H1 (cell line): ENCODE data around the gene MLKL. TPM values are rescaled to one million over a fixed set of nuclear protein-coding genes. Genes with fewer than 3 reads are reported as not detected.
A peak's percentile ranks its signal among the peaks of the same experiment; 100 is the strongest.

Experiments used
- CTCF ChIA-PET: fragments of 300-600 bp; sonication (Branson Sonifier 250); formaldehyde crosslinking; loops from one replicate; lab custom pipeline; 2021; ENCODE audit not compliant: partially characterized antibody; lab: Charles Lee
- POLR2A ChIA-PET: fragments of 300-600 bp; sonication (Branson Sonifier 250); formaldehyde crosslinking; loops from one replicate; lab custom pipeline; 2021; ENCODE audit warnings: inconsistent platforms; ENCODE audit not compliant: partially characterized antibody; lab: Charles Lee
- DNase-seq, 2 experiments: peaks; one replicate each; pipeline versions ENCODE4 v3.0.0 to v3.0.0-alpha.2; 2010 to 2022; ENCODE audit warnings: low spot score in 2 of 2, low read depth in 1 of 2, mixed read lengths in 1 of 2
- FAIRE-seq: peaks from 2 replicates; lab custom pipeline; 2011; peaks lifted over from hg19 to GRCh38; lab: Jason Lieb, UNC
- H2AFZ ChIP-seq: 2 replicates; pipeline ENCODE4 v1.8.1; 2012; ENCODE audit warnings: low read length, inconsistent platforms
- H2AK5ac ChIP-seq: 2 replicates; pipeline ENCODE4 v1.6.1; 2013; ENCODE audit warnings: low read depth, low read length
- H2BK120ac ChIP-seq: replicated peaks from 2 replicates; pipeline ENCODE3; 2013; ENCODE audit warnings: low read depth, low read length, inconsistent platforms
- H2BK12ac ChIP-seq: 2 replicates; pipeline ENCODE4 v1.6.1; 2013; ENCODE audit warnings: low read depth, low read length
- H2BK15ac ChIP-seq: 2 replicates; pipeline ENCODE4 v1.6.1; 2013; ENCODE audit warnings: low read length
- H2BK20ac ChIP-seq: 2 replicates; pipeline ENCODE4 v1.6.1; 2013; ENCODE audit warnings: low read length
- H2BK5ac ChIP-seq: 2 replicates; pipeline ENCODE4 v1.6.1; 2013; ENCODE audit warnings: low read depth, low read length
- H3K14ac ChIP-seq: 2 replicates; pipeline ENCODE4 v1.6.1; 2013; ENCODE audit warnings: inconsistent platforms; ENCODE audit not compliant: insufficient read length
- H3K18ac ChIP-seq: 2 replicates; pipeline ENCODE4 v1.6.1; 2013; ENCODE audit warnings: low read length; ENCODE audit errors: extremely low read depth
- H3K23ac ChIP-seq: 2 replicates; pipeline ENCODE4 v1.6.1; 2013; ENCODE audit warnings: inconsistent platforms; ENCODE audit not compliant: insufficient read length
- H3K23me2 ChIP-seq: 2 replicates; pipeline ENCODE4 v1.6.1; 2013; ENCODE audit warnings: low read depth, low read length
- H3K27ac ChIP-seq: 2 replicates; pipeline ENCODE4 v1.6.1; 2011; ENCODE audit warnings: low read depth, low read length, inconsistent platforms
- H3K27me3 ChIP-seq, 4 experiments: replicated peaks in 1 of 4; 1 replicate in 1 of 4; 2 replicates in 3 of 4; pipeline versions ENCODE4 v1.6.1 to v1.8.1; 2011 to 2013; ENCODE audit warnings: low read length in 3 of 4, mild to moderate bottlenecking in 3 of 4, inconsistent platforms in 2 of 4, mixed read lengths in 2 of 4, moderate library complexity in 1 of 4; ENCODE audit not compliant: control insufficient read depth in 3 of 4, insufficient read depth in 3 of 4; ENCODE audit errors: extremely low read depth in 1 of 4
- H3K36me3 ChIP-seq, 4 experiments: 2 replicates each; pipeline versions ENCODE4 v1.6.1 to v1.8.1; 2011 to 2013; ENCODE audit warnings: mild to moderate bottlenecking in 4 of 4, low read length in 3 of 4, moderate library complexity in 2 of 4, control low read depth in 1 of 4, inconsistent platforms in 1 of 4; ENCODE audit not compliant: insufficient read depth in 4 of 4, control insufficient read depth in 2 of 4
- H3K4ac ChIP-seq: replicated peaks from 2 replicates; pipeline ENCODE3; 2013; ENCODE audit warnings: low read length, low read depth, mixed read lengths, inconsistent platforms; ENCODE audit not compliant: insufficient read length
- H3K4me1 ChIP-seq, 4 experiments: replicated peaks in 1 of 4; 1 replicate in 1 of 4; 2 replicates in 3 of 4; pipeline versions ENCODE4 v1.6.1 to v1.8.1; 2011 to 2013; ENCODE audit warnings: low read length in 3 of 4, inconsistent platforms in 2 of 4, mixed read lengths in 1 of 4; ENCODE audit not compliant: insufficient read depth in 4 of 4, control insufficient read depth in 3 of 4
- H3K4me2 ChIP-seq, 2 experiments: 2 replicates each; pipeline versions ENCODE4 v1.6.1 to v1.8.1; 2011 to 2013; ENCODE audit warnings: low read depth in 2 of 2, low read length in 2 of 2, control low read depth in 1 of 2, inconsistent platforms in 1 of 2, mild to moderate bottlenecking in 1 of 2; ENCODE audit not compliant: insufficient read depth in 1 of 2
- H3K4me3 ChIP-seq, 4 experiments: fragments of 200-600, 300-600 bp in 1 of 4; sonication (generic), shearing (Covaris generic), sonication (Bioruptor Twin) in 1 of 4; 2 replicates each; pipeline versions ENCODE4 v1.5.1 to v1.8.1; 2011 to 2016; ENCODE audit warnings: low read length in 4 of 4, low read depth in 3 of 4, control low read depth in 2 of 4, inconsistent platforms in 2 of 4, mild to moderate bottlenecking in 2 of 4, mixed read lengths in 1 of 4, moderate library complexity in 1 of 4; ENCODE audit not compliant: insufficient read depth in 2 of 4; ENCODE audit errors: extremely low read depth in 1 of 4
- H3K56ac ChIP-seq: replicated peaks from 2 replicates; pipeline ENCODE3; 2013; ENCODE audit warnings: low read depth, mild to moderate bottlenecking, mixed read lengths, low read length, inconsistent platforms; ENCODE audit not compliant: insufficient read length
- H3K79me1 ChIP-seq: 2 replicates; pipeline ENCODE4 v1.6.1; 2013; ENCODE audit warnings: low read depth, low read length, control low read depth
- H3K79me2 ChIP-seq, 2 experiments: 2 replicates each; pipeline versions ENCODE4 v1.6.1 to v1.8.1; 2012 to 2013; ENCODE audit warnings: low read length in 2 of 2, mild to moderate bottlenecking in 2 of 2, inconsistent platforms in 1 of 2; ENCODE audit not compliant: insufficient read depth in 2 of 2, control insufficient read depth in 1 of 2
- H3K9ac ChIP-seq, 4 experiments: replicated peaks in 1 of 4; 1 replicate in 1 of 4; 2 replicates in 3 of 4; pipeline versions ENCODE4 v1.6.1 to v1.8.1; 2011 to 2013; ENCODE audit warnings: low read depth in 3 of 4, low read length in 3 of 4, control low read depth in 2 of 4, mild to moderate bottlenecking in 2 of 4, moderate library complexity in 2 of 4, inconsistent platforms in 1 of 4; ENCODE audit errors: extremely low read depth in 1 of 4
- H3K9me3 ChIP-seq, 2 experiments: 2 replicates each; pipeline versions ENCODE4 v1.6.1 to v1.8.1; 2012 to 2013; ENCODE audit warnings: mild to moderate bottlenecking in 2 of 2, moderate library complexity in 2 of 2, control low read depth in 1 of 2, inconsistent platforms in 1 of 2, low read depth in 1 of 2, low read length in 1 of 2, mixed read lengths in 1 of 2; ENCODE audit not compliant: insufficient read depth in 2 of 2
- H4K20me1 ChIP-seq, 2 experiments: replicated peaks in 1 of 2; 2 replicates each; pipeline versions ENCODE3 to v1.8.1; 2011 to 2013; ENCODE audit warnings: inconsistent platforms in 2 of 2, low read length in 2 of 2, mild to moderate bottlenecking in 1 of 2; ENCODE audit not compliant: insufficient read depth in 2 of 2, control insufficient read depth in 1 of 2
- H4K5ac ChIP-seq: 2 replicates; pipeline ENCODE4 v1.6.1; 2013; ENCODE audit warnings: low read length, low read depth, mixed read lengths, inconsistent platforms; ENCODE audit not compliant: insufficient read length
- H4K8ac ChIP-seq: 2 replicates; pipeline ENCODE4 v1.8.0; 2013; ENCODE audit warnings: mild to moderate bottlenecking, moderate library complexity, low read length, inconsistent platforms; ENCODE audit not compliant: insufficient read depth; ENCODE audit errors: extremely low read depth
- H4K91ac ChIP-seq: replicated peaks from 2 replicates; pipeline ENCODE3; 2013; ENCODE audit warnings: low read length, mixed read lengths, inconsistent platforms; ENCODE audit not compliant: insufficient read length
- MAX ChIP-seq: IDR thresholded peaks from 2 replicates; pipeline ENCODE4 v1.6.1; 2012; ENCODE audit warnings: inconsistent platforms
- POU5F1 ChIP-seq: IDR thresholded peaks from 2 replicates; pipeline ENCODE4 v1.6.1; 2011; ENCODE audit warnings: low read depth, mild to moderate bottlenecking, low read length, moderate library complexity
- WGBS, 2 experiments: shearing (Covaris generic) in 1 of 2; methylation state at CpG; one replicate each; pipeline versions ENCODE4 v1.1.6 to v1.1.7; 2013 to 2015; ENCODE audit warnings: low lambda C conversion rate in 2 of 2, mixed read lengths in 2 of 2, inconsistent platforms in 1 of 2, low coverage in 1 of 2, missing lambda C conversion rate in 1 of 2; ENCODE audit not compliant: insufficient replicate concordance in 2 of 2, insufficient coverage in 1 of 2, insufficient read length in 1 of 2; ENCODE audit errors: extremely low coverage in 1 of 2, missing lambda C conversion rate in 1 of 2; 5-methylcytosine and 5-hydroxymethylcytosine counted together
- polyA plus RNA-seq, 7 experiments: library from polyadenylated mRNA; depleted of rRNA in 3 of 7; stranded (reverse) in 5 of 7; unstranded in 2 of 7; fragments of >200 nt in 5 of 7; fragments of 200-250 nt in 2 of 7; gene quantifications; 1 replicate in 5 of 7; 2 replicates in 1 of 7; 4 replicates in 1 of 7; pipeline versions ENCODE4 v1.2.1 to v1.2.3, GENCODE V29; 2011 to 2013; ENCODE audit warnings: missing spikeins in 2 of 7, mixed read lengths in 2 of 7
- total RNA-seq: library from RNA; stranded (reverse); fragmentation: NEBNext Ultra II Directional; extraction: Animal tissue kit (Norgen Biotek cat#: 25700); gene quantifications from 2 replicates; pipeline ENCODE4 v1.2.1, GENCODE V29; 2021

The MLKL gene
- total and polyA plus RNA-seq, 2 of the 8 experiments (the other 6 are each of a cell fraction or from before 2014, with no cell fraction given), result 1.6 to 2.1 TPM

- no peaks in the 10 kb centered on the region for H4K20me1 ChIP-seq
- H3K56ac ChIP-seq, result no peak overlapping the region
- H3K4me3 ChIP-seq, result no peak overlapping the region
- H3K9me3 ChIP-seq, result no peaks in the 10 kb centered on the region
- H3K27me3 ChIP-seq, result no peaks in the 10 kb centered on the region
- no peak overlapping the region for H3K9ac ChIP-seq
- no peak overlapping the region; the same call in 1 of the 2 replicates for H3K18ac ChIP-seq
- H2BK120ac ChIP-seq, result no peak overlapping the region
- TF ChIP-seq MAX (peak; percentile 42; the same call in 1 of the 2 replicates), POU5F1 (no peak)
- DNase-seq (no peak), FAIRE-seq (no peak)
- H3K27ac ChIP-seq, result no peak overlapping the region
- POLR2A ChIA-PET, result no interaction called here
- H2BK20ac ChIP-seq, result no peak overlapping the region
- H2AFZ ChIP-seq, result 0 out of 2 replicates have a peak overlapping the region, but pooled peaks have one; percentile 20
- no peak overlapping the region for H3K23ac ChIP-seq
- no peaks in the 10 kb centered on the region for H3K36me3 ChIP-seq
- no peak overlapping the region for H2BK12ac ChIP-seq
- CTCF ChIA-PET, result interaction anchor here (0.6 to 32.9 kb wide), 2 partner anchors 22 to 112 kb away, joined by 4 to 576 read pairs; no protein-coding TSS in a partner anchor
- H3K79me2 ChIP-seq, result no peaks in the 10 kb centered on the region
- no peak overlapping the region for H2AK5ac ChIP-seq
- peaks cover 0 to 11% (median 6%) of the 10 kb centered on the region in 4 experiments; a peak in 6 of 7 replicates for H3K4me1 ChIP-seq
- no peak overlapping the region for H4K8ac ChIP-seq
- H4K5ac ChIP-seq, result no peak overlapping the region
- H3K79me1 ChIP-seq, result no peaks in the 10 kb centered on the region
- WGBS, 2 experiments, result 74% methylated on average over 10 of the region's 10 CpGs; no CpG with 5 or more reads in 1 of the 2 experiments
- peaks cover 2% of the 10 kb centered on the region; the same call in 1 of the 2 replicates for H3K23me2 ChIP-seq
- H3K4ac ChIP-seq, result no peak overlapping the region
- H3K14ac ChIP-seq, result no peak overlapping the region
- H2BK5ac ChIP-seq, result no peak overlapping the region
- no peak overlapping the region for H3K4me2 ChIP-seq
- peak overlapping the region; percentile 17 for H4K91ac ChIP-seq
- no peak overlapping the region for H2BK15ac ChIP-seq
These were observed 41.4 kb upstream of the MLKL start for GRCh38 chr16:74742051-74742481.
